PC-3 (cell line): ENCODE data around the gene ACVR2A. TPM values are rescaled to one million over a fixed set of nuclear protein-coding genes. Genes with fewer than 3 reads are reported as not detected.

Experiments used
- ATAC-seq: fragments of 200-7000 bp; cut with Tn5 transposase; 2 replicates; pipeline ENCODE4 v1.9.1; 2020; ENCODE audit warnings: mild to moderate bottlenecking, moderate library complexity
- BruUV-seq: library from RNA; stranded (reverse); fragments of 400-500 nt; replicated peaks from 2 replicates; lab custom pipeline; 2021; lab: Mats Ljungman, UMichigan
- CTCF ChIA-PET: fragments of 300-600 bp; sonication (Branson Sonifier 250); formaldehyde crosslinking; loops from one replicate; lab custom pipeline; 2022; ENCODE audit warnings: antibody characterized with exemption; lab: Charles Lee
- POLR2A ChIA-PET: fragments of 300-600 bp; sonication (Branson Sonifier 250); formaldehyde crosslinking; loops from one replicate; lab custom pipeline; 2022; ENCODE audit warnings: antibody characterized with exemption; ENCODE audit not compliant: unreplicated experiment; lab: Charles Lee
- DNase-seq: peaks from one replicate; pipeline ENCODE4 v3.0.0-alpha.2; 2015
- H2AFZ ChIP-seq: fragments of 300-600 bp; sonication (generic); 2 replicates; pipeline ENCODE4 v1.6.0; 2016; ENCODE audit warnings: antibody characterized with exemption, low read length
- H3F3A ChIP-seq: fragments of 300-600 bp; sonication (generic); one replicate; pipeline ENCODE4 v1.6.0; 2017; ENCODE audit warnings: antibody characterized with exemption, low read length, control low read depth, mild to moderate bottlenecking; ENCODE audit not compliant: unreplicated experiment
- H3K27ac ChIP-seq: fragments of 300-600 bp; sonication (generic); 2 replicates; pipeline ENCODE4 v1.5.1; 2016; ENCODE audit warnings: mild to moderate bottlenecking, low read length
- H3K27me3 ChIP-seq: fragments of 300-600 bp; sonication (generic); 2 replicates; pipeline ENCODE4 v1.6.1; 2016; ENCODE audit warnings: low read length, mixed read lengths
- H3K36me3 ChIP-seq: fragments of 300-600 bp; sonication (generic); 2 replicates; pipeline ENCODE4 v1.6.1; 2016; ENCODE audit warnings: low read depth, mixed run types, low read length, mixed read lengths
- H3K4me1 ChIP-seq: fragments of 300-600 bp; sonication (generic); 2 replicates; pipeline ENCODE4 v1.5.1; 2016; ENCODE audit warnings: low read length; ENCODE audit not compliant: insufficient read depth
- H3K4me2 ChIP-seq: fragments of 300-600 bp; sonication (generic); 2 replicates; pipeline ENCODE4 v1.6.0; 2016; ENCODE audit warnings: low read length
- H3K4me3 ChIP-seq: fragments of 300-600 bp; sonication (generic); 2 replicates; pipeline ENCODE4 v1.5.1; 2016; ENCODE audit warnings: mild to moderate bottlenecking, low read length, mixed read lengths
- H3K79me2 ChIP-seq: fragments of 300-600 bp; sonication (generic); 2 replicates; pipeline ENCODE4 v1.6.1; 2017; ENCODE audit warnings: low read length, mixed read lengths
- H3K9ac ChIP-seq: fragments of 300-600 bp; sonication (generic); 2 replicates; pipeline ENCODE4 v1.6.0; 2016; ENCODE audit warnings: mild to moderate bottlenecking, low read length
- H3K9me2 ChIP-seq: fragments of 300-600 bp; sonication (generic); replicated peaks from 2 replicates; pipeline ENCODE4 v1.6.1; 2016; ENCODE audit warnings: mixed run types, low read length, mixed read lengths
- H3K9me3 ChIP-seq: fragments of 300-600 bp; sonication (generic); 2 replicates; pipeline ENCODE4 v1.6.1; 2016; ENCODE audit warnings: low read length, mixed read lengths
- H4K20me1 ChIP-seq: fragments of 300-600 bp; sonication (generic); 2 replicates; pipeline ENCODE4 v1.6.1; 2016; ENCODE audit warnings: low read length, mixed read lengths
- EZH2 ChIP-seq: fragments of 300-600 bp; sonication (generic); IDR thresholded peaks from one replicate; pipeline ENCODE4 v1.6.1; 2017; ENCODE audit warnings: antibody characterized with exemption, mild to moderate bottlenecking, low read length; ENCODE audit not compliant: unreplicated experiment
- EZH2phosphoT487 ChIP-seq: fragments of 300-600 bp; sonication (generic); IDR thresholded peaks from 2 replicates; pipeline ENCODE4 v1.6.1; 2018; ENCODE audit warnings: mild to moderate bottlenecking, antibody characterized with exemption, low read length, borderline replicate concordance
- intact Hi-C: fragments of 100-400 bp; cut with micrococcal nuclease; formaldehyde crosslinking; loops from 2 replicates; pipeline ENCODE4 v1.9.0; 2023
- total RNA-seq: library from RNA; depleted of rRNA; stranded (reverse); fragments of >200 nt; gene quantifications from 2 replicates; pipeline ENCODE4 v1.2.3, GENCODE V29; 2014
- TF ChIP-seq, protein P1 (sequence below): fragments of 300-600 bp; sonication (generic); conservative IDR thresholded peaks from 2 replicates; pipeline ENCODE4 v1.5.1; 2017; ENCODE audit warnings: antibody characterized with exemption, low read depth, mild to moderate bottlenecking, low read length

The ACVR2A gene
- total RNA-seq, 1 experiment from 2014 or later = 6.5 TPM

DNA sequence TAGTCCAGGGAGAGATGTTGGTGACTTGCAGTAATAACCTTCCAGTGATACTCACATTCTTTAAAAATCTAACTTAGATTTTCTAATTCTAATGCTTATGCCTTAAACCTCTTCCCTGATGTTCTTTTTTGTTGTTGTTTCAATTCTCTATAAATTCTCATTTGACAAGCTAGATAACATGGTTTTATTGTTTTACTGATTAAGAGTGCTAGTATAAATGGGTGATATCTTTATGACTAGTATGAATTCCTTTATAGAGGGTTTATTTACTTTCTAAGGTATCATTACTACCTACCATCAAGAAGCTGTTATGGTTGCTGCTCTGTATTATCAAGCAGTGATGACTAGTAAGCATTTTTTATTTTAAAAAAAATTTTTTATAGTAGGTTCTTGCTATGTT is 35.0 kb downstream of the ACVR2A start:
- peaks cover 87% of the 10 kb centered on the region for H3K79me2 ChIP-seq
- intact Hi-C loops = no loop called here

DNA sequence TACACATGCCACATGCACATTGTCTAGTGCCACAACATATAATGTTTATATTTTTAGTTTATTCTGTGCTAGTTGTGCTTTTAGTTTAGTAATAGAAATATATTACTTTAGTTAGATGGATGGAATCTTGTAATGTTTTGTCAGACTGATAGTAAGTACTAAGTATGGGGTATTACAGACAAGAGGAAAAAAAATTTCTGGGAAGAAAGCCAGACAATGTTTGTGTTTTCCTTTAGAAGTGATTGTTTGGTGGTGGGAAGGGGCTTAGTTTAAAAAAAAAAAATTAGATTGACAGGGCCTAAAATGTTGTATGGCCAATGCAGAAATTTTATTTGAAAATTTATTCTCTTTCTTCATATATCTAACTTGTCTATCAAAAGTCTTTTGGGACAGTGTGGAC is 37.8 kb downstream of the ACVR2A start:
- TF ChIP-seq, protein P1, sequence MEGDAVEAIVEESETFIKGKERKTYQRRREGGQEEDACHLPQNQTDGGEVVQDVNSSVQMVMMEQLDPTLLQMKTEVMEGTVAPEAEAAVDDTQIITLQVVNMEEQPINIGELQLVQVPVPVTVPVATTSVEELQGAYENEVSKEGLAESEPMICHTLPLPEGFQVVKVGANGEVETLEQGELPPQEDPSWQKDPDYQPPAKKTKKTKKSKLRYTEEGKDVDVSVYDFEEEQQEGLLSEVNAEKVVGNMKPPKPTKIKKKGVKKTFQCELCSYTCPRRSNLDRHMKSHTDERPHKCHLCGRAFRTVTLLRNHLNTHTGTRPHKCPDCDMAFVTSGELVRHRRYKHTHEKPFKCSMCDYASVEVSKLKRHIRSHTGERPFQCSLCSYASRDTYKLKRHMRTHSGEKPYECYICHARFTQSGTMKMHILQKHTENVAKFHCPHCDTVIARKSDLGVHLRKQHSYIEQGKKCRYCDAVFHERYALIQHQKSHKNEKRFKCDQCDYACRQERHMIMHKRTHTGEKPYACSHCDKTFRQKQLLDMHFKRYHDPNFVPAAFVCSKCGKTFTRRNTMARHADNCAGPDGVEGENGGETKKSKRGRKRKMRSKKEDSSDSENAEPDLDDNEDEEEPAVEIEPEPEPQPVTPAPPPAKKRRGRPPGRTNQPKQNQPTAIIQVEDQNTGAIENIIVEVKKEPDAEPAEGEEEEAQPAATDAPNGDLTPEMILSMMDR = no peak
- TF ChIP-seq EZH2 = no peak
- no peak for TF ChIP-seq EZH2phosphoT487
- intact Hi-C loops = no loop called here
- Histone ChIP-seq H2AFZ (no peak overlapping the region), H3K79me2 (peaks cover 86% of the 10 kb centered on the region), H4K20me1 (no peaks in the 10 kb centered on the region), H3F3A (no peaks in the 10 kb centered on the region), H3K9me2 (no peaks in the 10 kb centered on the region), H3K9ac (no peak overlapping the region), H3K4me1 (no peaks in the 10 kb centered on the region), H3K27me3 (no peaks in the 10 kb centered on the region), H3K27ac (no peak overlapping the region), H3K4me2 (no peak overlapping the region), H3K36me3 (no peaks in the 10 kb centered on the region), H3K4me3 (no peak overlapping the region), H3K9me3 (no peaks in the 10 kb centered on the region)
- CTCF ChIA-PET = no interaction called here
- no TSS peak for BruUV-seq
- ATAC-seq = no peak
- no peak for DNase-seq
- POLR2A ChIA-PET = interaction anchor here (0.6 kb wide), 1 partner anchor 577 kb away, joined by 8 read pairs; no protein-coding TSS in a partner anchor

More for the DNA sequence above, 35.0 kb downstream of the ACVR2A start:
- Histone ChIP-seq H3K9me3 (no peaks in the 10 kb centered on the region), H2AFZ (no peak overlapping the region), H3K4me1 (no peaks in the 10 kb centered on the region), H3K9ac (no peak overlapping the region), H3K27me3 (no peaks in the 10 kb centered on the region), H3K4me3 (no peak overlapping the region), H3K9me2 (no peaks in the 10 kb centered on the region), H3K27ac (no peak overlapping the region), H3F3A (no peaks in the 10 kb centered on the region), H3K4me2 (no peak overlapping the region), H3K36me3 (no peaks in the 10 kb centered on the region), H4K20me1 (no peaks in the 10 kb centered on the region)
- TF ChIP-seq EZH2 (no peak), EZH2phosphoT487 (no peak)
- TF ChIP-seq, protein P1 = no peak
- DNase-seq = no peak
- ChIA-PET POLR2A (no interaction called here), CTCF (no interaction called here)
- no peak for ATAC-seq
- BruUV-seq = no TSS peak

DNA sequence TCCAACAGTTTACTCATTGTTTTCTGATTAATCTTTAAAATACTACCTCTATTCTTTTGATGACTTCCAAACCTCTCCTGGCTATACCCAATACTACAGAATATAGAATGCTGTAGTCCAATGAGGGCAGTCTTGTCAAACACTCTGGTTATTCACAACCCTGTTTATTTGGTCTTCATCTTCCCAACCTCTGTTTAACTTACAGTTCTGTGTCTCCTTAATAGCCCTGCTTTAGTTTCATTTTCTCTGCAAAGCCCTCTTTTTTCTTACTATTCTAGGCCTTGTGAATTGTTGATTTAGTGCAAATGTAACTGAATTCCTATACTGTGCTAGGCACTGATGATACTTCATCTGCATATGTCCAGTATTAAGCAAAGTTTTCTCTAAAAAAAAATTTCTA is 40.0 kb downstream of the ACVR2A start:
- intact Hi-C loops = no loop called here
- peaks cover 82% of the 10 kb centered on the region for H3K79me2 ChIP-seq
- H3K4me3 ChIP-seq = no peak overlapping the region
- POLR2A ChIA-PET = interaction anchor here (0.6 kb wide), 1 partner anchor 485 kb away, joined by 3 read pairs; no protein-coding TSS in a partner anchor
- H3K9me3 ChIP-seq = no peaks in the 10 kb centered on the region
- H3K4me2 ChIP-seq = no peak overlapping the region
- no peak for DNase-seq
- no peaks in the 10 kb centered on the region for H3K36me3 ChIP-seq
- H4K20me1 ChIP-seq = no peaks in the 10 kb centered on the region
- no peaks in the 10 kb centered on the region for H3K9me2 ChIP-seq
- no peaks in the 10 kb centered on the region for H3K27me3 ChIP-seq
- H2AFZ ChIP-seq = no peak overlapping the region
- no TSS peak for BruUV-seq
- H3K27ac ChIP-seq = no peak overlapping the region
- H3K9ac ChIP-seq = no peak overlapping the region
- no peak for TF ChIP-seq EZH2phosphoT487
- CTCF ChIA-PET = no interaction called here
- ATAC-seq = peak; percentile 18; the same call in 1 of the 2 replicates
- no peaks in the 10 kb centered on the region for H3K4me1 ChIP-seq
- H3F3A ChIP-seq = no peaks in the 10 kb centered on the region
